Measurements from ENCODE around the gene SYT11. TPM values are rescaled to one million over a fixed set of nuclear protein-coding genes. Genes with fewer than 3 reads are reported as not detected.
A peak's percentile ranks its signal among the peaks of the same experiment; 100 is the strongest.

Gene SYT11
- total RNA-seq, 1 donor from 2014 or later: 26.8 TPM

DNA sequence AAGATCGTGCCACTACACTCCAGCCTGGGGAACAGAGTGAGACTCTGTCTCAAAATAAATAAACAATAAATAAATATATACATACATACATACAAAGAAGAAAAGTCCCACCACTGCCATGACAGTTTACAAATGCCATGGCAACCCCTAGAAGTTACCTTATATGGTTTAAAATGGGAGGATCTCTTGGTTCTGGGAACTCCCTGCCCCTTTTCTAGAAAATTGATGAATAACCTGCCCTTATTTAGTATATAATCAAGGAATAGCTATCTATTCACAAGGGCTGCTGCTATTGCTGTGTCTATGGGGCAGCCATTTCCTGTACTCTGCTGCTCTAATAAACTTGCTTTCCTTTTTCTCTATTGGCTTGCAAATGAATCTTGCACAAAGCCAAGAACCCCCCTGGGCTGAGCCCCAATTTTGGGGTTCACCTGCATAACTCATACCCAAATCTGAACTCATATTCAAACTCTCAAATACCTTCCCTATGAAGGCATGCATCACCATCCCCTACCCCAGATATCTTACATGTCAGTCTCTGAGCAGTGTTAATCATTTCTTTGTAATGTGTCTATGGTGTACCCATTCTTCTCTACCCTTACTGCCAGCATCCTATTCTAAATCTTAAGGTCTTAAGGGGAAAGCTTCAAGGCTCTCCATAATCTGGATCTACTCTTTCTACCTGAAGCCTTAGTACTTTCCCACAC is 11.4 kb upstream of the SYT11 start:
- Mint-ChIP-seq H3K36me3 (ENCODE audit: low read depth) (peaks cover 44% of the 10 kb centered on the region), H3K4me3 (no peak overlapping the region), H3K27ac (peak overlapping the region; percentile 7), H3K4me1 (ENCODE audit: low read depth) (peaks cover 45% of the 10 kb centered on the region), H3K9me3 (no peaks in the 10 kb centered on the region), H3K27me3 (ENCODE audit: insufficient read depth) (no peaks in the 10 kb centered on the region)
- intact Hi-C loops (cut with micrococcal nuclease): no loop called here
- no peak for DNase-seq (ENCODE audit: low spot score)

DNA sequence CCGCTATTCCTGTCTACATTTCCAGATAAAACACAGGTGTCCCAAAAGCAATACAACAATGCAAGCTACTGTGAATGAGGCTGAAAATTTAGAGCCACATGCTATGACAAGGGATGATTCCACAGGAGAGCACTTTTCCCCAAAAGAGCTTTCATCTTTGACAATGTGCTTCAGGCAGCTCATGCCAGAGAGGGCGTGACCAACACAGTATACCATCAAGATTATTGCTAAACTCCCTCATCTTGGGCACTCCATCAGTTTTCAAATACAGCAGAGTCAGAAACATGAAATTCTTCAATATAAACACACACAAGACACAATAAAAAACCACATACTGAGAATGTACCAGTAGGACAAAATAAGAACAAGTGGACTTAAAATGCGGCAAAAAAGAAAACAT is 9.0 kb upstream of the SYT11 start:
- Mint-ChIP-seq H3K27me3 (ENCODE audit: insufficient read depth) (no peaks in the 10 kb centered on the region), H3K4me3 (peak overlapping the region; percentile 19), H3K36me3 (ENCODE audit: low read depth) (peaks cover 43% of the 10 kb centered on the region), H3K27ac (no peak overlapping the region), H3K4me1 (ENCODE audit: low read depth) (peaks cover 43% of the 10 kb centered on the region), H3K9me3 (no peaks in the 10 kb centered on the region)
- intact Hi-C loops (cut with micrococcal nuclease): loop anchor here (10.0 kb wide), 2 partner anchors 344 to 654 kb away; partner anchors contain the start of genes MEF2D and SLC25A44
- DNase-seq (ENCODE audit: low spot score): no peak

DNA sequence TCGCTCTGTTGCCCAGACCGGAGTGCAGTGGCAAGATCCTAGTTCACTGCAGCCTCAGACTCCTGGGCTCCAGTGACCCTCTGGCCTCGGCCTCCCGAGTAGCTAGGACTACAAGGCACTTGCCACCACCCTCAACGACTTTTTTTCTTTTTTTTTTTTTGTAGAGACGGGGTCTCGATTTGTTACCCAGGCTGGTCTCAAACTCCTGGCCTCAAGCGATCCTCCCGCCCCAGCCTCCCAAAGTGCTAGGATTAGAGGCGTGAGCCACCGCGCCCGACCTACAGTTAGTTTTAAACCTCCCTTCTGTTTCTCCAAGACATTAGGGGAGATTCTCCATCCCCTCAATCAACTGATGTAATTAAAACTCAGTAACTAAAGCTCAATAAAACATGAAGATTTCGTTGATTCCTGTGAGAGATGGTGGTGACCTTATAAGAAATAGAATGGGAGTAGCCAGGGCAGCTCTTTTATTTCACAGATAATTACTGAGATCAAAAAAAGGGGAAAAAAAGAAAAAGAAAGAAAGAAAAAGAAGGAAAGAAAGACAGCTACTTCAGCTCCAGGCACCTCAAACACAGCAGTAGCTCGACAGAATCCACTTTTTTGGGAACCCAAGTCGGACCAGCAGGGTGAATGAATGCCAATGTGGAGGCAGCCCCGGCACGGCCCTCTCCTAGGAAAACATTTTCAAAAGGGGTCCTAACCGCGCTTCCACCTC is 3.0 kb upstream of the SYT11 start:
- peaks cover 63% of the 10 kb centered on the region for H3K4me1 Mint-ChIP-seq (ENCODE audit: low read depth)
- peak overlapping the region; percentile 99 for H3K4me3 Mint-ChIP-seq
- no peaks in the 10 kb centered on the region for H3K9me3 Mint-ChIP-seq
- H3K27ac Mint-ChIP-seq: peak overlapping the region; percentile 98
- peak; percentile 6 for DNase-seq (ENCODE audit: low spot score)
- no peaks in the 10 kb centered on the region for H3K27me3 Mint-ChIP-seq (ENCODE audit: insufficient read depth)
- peaks cover 28% of the 10 kb centered on the region for H3K36me3 Mint-ChIP-seq (ENCODE audit: low read depth)
- intact Hi-C loops (cut with micrococcal nuclease): loop anchor here (2.0 to 10.0 kb wide), 4 partner anchors 168 to 886 kb away; partner anchors contain the start of genes DAP3, MEF2D, MRPL24 and SLC25A44

DNA sequence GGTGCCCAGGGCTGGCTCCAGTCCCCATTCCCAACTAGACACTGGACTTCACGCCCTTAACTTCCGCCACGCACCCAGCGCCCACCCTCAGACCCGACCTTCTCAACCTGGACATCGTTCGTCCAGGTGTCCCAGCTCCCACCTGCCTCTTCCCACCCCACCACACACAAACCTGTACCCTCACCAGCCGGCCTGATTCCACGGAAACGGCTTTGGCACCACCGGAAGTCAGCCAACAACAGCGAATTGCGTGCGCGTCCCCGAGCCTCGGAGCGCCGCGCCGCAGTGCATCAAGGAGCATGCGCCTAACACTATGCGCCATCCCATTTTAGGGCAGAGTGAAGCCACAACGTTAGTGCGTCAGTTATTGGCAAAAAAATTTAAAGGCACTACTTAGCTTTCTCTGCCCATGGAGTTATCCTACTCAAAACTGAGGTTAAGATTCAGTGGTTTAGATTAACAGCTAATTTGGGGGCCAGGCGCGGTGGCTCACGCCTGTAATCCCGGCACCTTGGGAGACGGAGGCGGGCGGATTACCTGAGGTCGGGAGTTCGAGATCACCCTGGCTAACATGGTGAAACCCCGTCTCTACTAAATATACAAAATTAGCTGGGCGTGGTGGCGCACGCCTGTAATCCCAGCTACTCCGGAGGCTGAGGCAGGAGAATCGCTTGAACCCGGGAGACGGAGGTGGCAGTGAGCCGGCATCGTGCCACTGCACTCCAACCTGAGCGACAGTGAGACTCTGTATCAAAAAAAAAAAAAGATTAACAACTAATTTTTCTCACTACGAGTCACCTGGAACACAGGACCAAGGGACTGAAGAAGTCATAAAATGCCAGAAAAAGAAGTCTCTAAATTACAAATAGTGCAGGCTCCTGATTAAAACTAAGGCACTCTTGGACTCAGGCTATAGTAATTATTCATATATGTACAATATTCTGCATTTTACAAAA is 2.1 kb upstream of the SYT11 start, which contains the start of gene GON4L:
TSS of gene GON4L (minus strand) at position 240 of the 956 bp plus-strand sequence. CDS start 3,434 bp downstream, outside the sequence.
- Mint-ChIP-seq H3K4me3 (peak within 1 kb of the TSS; percentile 99), H3K4me1 (ENCODE audit: low read depth) (peaks cover 58% of the 10 kb centered on the region), H3K27ac (peak within 1 kb of the TSS; percentile 98), H3K36me3 (ENCODE audit: low read depth) (peaks cover 26% of the 10 kb centered on the region), H3K9me3 (no peaks in the 10 kb centered on the region), H3K27me3 (ENCODE audit: insufficient read depth) (no peaks in the 10 kb centered on the region)
- intact Hi-C loops (cut with micrococcal nuclease): loop anchor here (1.0 to 10.0 kb wide), 7 partner anchors 36 to 885 kb away; partner anchors contain the start of genes DAP3, FDPS, MEF2D and MRPL24
- DNase-seq (ENCODE audit: low spot score): peak; percentile 88

DNA sequence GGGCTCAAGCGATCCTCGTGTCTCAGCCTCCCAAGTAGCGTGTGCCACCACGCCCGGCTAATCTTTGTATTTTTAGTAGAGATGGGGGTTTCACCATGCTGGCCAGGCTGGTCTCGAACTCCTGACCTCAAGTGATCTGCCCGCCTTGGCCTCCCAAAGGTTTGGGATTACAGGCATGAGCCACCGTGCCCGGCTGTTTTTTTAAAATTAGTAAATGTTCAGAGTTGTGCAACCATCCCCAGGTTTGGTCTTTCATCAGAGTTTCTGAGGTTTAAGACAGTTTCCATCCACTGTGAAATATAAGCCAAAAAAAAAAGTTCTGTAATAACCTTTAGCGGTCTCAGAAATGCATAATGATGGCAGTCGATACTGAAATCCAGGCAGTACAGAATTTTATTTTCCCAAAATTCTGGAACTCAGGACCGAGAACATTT is 550 bp upstream of the SYT11 start:
- intact Hi-C loops (cut with micrococcal nuclease): loop anchor here (1.0 to 10.0 kb wide), 11 partner anchors 52 to 883 kb away; partner anchors contain the start of genes ARHGEF2, HCN3, KHDC4 and MEF2D
- Mint-ChIP-seq H3K4me3 (peak overlapping the region; percentile 89), H3K9me3 (no peaks in the 10 kb centered on the region)

DNA sequence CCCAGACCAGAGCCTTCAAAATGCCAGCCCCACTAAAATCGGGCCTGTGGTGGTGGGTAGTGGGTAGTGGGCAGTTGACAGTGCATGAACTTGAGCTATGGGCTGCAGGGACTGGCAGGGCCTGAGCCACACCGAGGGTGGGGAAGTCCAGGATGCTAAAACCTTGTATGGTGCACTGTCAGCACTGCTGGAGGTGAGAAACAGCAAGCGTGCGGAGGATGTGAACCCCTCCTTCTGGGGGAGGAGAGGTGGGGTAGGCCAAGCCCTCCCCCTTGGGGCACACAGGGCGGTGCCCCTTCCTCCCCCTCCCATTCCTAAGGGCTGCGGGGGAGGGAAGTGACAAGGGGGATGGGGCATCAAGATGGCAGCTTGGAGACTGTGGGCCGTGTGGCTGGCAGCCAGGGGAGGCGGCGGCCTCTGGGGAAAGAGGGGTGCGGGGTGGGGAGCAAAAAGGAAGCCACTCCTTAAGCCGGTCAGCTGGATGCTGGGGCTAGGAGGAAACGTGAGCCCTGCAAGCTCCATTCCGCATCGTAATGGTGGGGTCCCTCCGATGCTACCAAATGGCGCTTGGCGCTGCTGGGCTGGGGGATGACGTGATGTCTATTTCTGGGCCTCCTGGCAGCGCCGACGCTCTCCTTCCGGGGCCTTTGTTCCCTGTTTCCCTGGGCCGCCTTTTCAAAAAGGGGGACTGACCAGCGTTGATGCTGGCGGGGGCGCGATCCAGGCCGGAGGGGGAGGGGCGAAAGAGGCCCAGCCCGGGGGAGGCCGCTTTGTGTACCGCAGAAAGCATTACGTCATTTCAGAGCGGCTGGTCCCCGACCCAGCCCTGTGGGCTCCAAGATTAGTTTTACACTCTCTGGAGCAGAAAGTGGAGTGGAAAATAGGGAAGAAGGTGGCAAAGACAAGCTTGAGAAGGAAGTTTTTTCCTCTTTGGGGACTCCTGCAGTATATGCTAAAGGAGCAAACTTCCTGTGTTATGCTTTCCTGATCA is 809 bp downstream of the SYT11 start:
- DNase-seq (ENCODE audit: low spot score): peak; percentile 64
- H3K27me3 Mint-ChIP-seq (ENCODE audit: insufficient read depth): no peaks in the 10 kb centered on the region
- intact Hi-C loops (cut with micrococcal nuclease): loop anchor here (1.0 to 10.0 kb wide), 11 partner anchors 51 to 882 kb away; partner anchors contain the start of genes ARHGEF2, HCN3, KHDC4 and MEF2D
- H3K4me3 Mint-ChIP-seq: peak overlapping the region; percentile 89
- no peaks in the 10 kb centered on the region for H3K9me3 Mint-ChIP-seq
- peak overlapping the region; percentile 98 for H3K27ac Mint-ChIP-seq
- H3K4me1 Mint-ChIP-seq (ENCODE audit: low read depth): peaks cover 44% of the 10 kb centered on the region
- peaks cover 13% of the 10 kb centered on the region for H3K36me3 Mint-ChIP-seq (ENCODE audit: low read depth)

More for the DNA sequence above, 550 bp upstream of the SYT11 start:
- DNase-seq (ENCODE audit: low spot score): no peak
- Mint-ChIP-seq H3K27me3 (ENCODE audit: insufficient read depth) (no peaks in the 10 kb centered on the region), H3K27ac (peak overlapping the region; percentile 98), H3K4me1 (ENCODE audit: low read depth) (peaks cover 47% of the 10 kb centered on the region), H3K36me3 (ENCODE audit: low read depth) (peaks cover 19% of the 10 kb centered on the region)

DNA sequence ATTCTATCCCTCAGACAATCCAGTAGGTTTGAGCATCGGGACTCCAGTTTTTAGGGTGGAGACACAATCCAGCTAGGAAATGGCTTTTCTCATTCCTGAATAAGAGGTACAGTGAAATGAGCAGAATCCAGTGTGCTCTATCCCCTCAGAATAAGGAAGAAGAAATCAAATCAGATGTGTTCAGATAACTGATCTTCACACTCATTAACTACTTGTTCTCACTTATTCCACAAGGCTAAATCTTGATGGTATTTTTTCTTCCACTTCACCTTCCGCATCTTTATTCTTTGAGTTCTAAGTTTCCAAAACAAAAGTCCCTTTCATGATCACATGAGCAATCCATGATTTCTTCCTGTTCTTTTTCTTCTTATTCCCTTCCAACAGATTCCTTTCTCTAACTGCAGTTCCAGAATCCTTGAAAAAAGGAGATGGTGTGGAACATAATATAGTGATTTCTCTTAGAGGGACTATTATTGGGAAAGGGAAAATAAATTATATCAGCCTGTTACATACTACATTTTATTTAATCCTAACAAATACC is 1.7 kb downstream of the SYT11 start:
- intact Hi-C loops (cut with micrococcal nuclease): no loop called here
- DNase-seq (ENCODE audit: low spot score): no peak
- peak overlapping the region; percentile 89 for H3K4me3 Mint-ChIP-seq

DNA sequence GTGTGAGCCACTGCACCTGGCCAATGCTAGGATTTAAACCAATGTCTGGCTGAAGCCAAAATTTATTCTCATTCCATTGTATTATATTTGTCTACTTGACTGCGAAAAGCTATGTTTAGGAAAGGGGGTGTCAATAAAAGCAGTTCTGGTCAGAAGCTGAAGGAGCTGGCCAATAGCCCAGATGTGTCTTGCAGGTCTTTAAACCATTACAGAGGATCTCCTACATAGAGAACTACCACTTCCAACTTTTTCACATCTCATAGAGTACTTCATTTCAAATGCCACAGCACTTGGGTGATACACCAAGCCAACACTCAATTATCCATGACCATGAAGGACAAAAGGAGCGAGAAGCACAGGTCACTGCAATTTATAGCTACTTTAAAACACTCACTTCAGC is 2.5 kb downstream of the SYT11 start:
- Mint-ChIP-seq H3K36me3 (ENCODE audit: low read depth) (peaks cover 10% of the 10 kb centered on the region), H3K27me3 (ENCODE audit: insufficient read depth) (no peaks in the 10 kb centered on the region), H3K27ac (no peak overlapping the region), H3K9me3 (no peaks in the 10 kb centered on the region), H3K4me1 (ENCODE audit: low read depth) (peaks cover 38% of the 10 kb centered on the region), H3K4me3 (no peak overlapping the region)
- DNase-seq (ENCODE audit: low spot score): no peak
- intact Hi-C loops (cut with micrococcal nuclease): no loop called here

More for the DNA sequence above, 1.7 kb downstream of the SYT11 start:
- Mint-ChIP-seq H3K27ac (peak overlapping the region; percentile 98), H3K4me1 (ENCODE audit: low read depth) (peaks cover 40% of the 10 kb centered on the region), H3K27me3 (ENCODE audit: insufficient read depth) (no peaks in the 10 kb centered on the region), H3K36me3 (ENCODE audit: low read depth) (peaks cover 9% of the 10 kb centered on the region), H3K9me3 (no peaks in the 10 kb centered on the region)

DNA sequence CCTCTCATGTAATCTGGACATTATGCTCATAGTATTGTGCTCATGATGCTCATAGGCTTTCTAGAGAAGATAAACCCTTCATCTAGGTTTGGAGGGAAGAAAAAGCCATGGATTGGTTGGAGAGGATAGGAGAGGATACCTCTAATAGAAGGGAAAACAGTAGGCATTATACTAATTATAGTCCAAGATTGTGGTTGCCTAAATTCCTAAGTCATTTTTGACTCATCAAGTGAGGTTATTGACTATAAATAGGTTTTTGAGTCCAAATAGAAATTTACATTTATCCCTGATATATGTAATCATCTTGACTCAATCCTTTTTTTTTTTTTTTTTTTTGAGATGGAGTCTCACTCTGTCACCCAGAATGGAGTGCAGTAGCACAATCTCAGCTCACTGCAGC is 5.0 kb downstream of the SYT11 start:
- no peak for DNase-seq (ENCODE audit: low spot score)
- Mint-ChIP-seq H3K9me3 (no peaks in the 10 kb centered on the region), H3K4me3 (no peak overlapping the region), H3K27ac (no peak overlapping the region), H3K27me3 (ENCODE audit: insufficient read depth) (no peaks in the 10 kb centered on the region), H3K4me1 (ENCODE audit: low read depth) (peaks cover 22% of the 10 kb centered on the region), H3K36me3 (ENCODE audit: low read depth) (peaks cover 14% of the 10 kb centered on the region)
- intact Hi-C loops (cut with micrococcal nuclease): no loop called here

DNA sequence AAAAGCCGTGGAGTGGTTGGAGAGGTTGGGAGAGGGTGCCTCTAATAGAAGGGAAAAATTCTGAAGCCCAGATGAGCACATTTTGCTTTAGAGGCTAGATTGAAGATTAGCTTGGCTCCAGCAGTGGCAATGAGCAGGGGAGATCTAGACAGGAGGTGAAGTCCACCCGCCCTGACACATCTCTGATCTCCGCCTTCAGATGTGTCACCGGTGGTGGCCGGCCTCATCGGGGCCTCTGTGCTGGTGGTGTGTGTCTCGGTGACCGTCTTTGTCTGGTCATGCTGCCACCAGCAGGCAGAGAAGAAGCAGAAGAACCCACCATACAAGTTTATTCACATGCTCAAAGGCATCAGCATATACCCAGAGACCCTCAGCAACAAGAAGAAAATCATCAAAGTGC is 8.4 kb downstream of the SYT11 start:
- Mint-ChIP-seq H3K4me1 (ENCODE audit: low read depth) (peaks cover 5% of the 10 kb centered on the region), H3K9me3 (no peaks in the 10 kb centered on the region), H3K27me3 (ENCODE audit: insufficient read depth) (no peaks in the 10 kb centered on the region), H3K4me3 (no peak overlapping the region), H3K36me3 (ENCODE audit: low read depth) (peaks cover 18% of the 10 kb centered on the region), H3K27ac (no peak overlapping the region)
- intact Hi-C loops (cut with micrococcal nuclease): no loop called here
- no peak for DNase-seq (ENCODE audit: low spot score)

DNA sequence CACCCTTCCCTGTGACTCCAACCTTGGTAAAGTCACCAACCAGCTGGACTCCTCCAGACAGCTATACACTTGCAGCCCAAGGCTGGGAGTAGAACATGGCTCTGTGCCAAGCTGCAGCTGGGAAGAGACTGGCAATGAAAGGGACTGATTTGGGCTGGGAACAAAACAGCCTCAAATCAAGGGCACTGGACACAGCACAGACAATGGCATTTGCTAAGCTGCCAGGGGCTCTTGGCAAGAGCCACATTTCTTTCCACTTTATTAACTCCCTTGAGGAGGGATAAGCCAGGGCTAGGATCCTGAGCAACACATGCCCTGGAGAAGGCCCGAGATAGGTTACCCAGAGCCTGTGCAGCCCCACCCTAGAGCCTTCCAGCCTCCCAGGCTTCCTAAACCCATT is 12.0 kb downstream of the SYT11 start:
- intact Hi-C loops (cut with micrococcal nuclease): no loop called here
- peaks cover 18% of the 10 kb centered on the region for H3K36me3 Mint-ChIP-seq (ENCODE audit: low read depth)

More for the DNA sequence above, 12.0 kb downstream of the SYT11 start:
- Mint-ChIP-seq H3K27ac (no peak overlapping the region), H3K4me1 (ENCODE audit: low read depth) (peaks cover 5% of the 10 kb centered on the region), H3K27me3 (ENCODE audit: insufficient read depth) (no peaks in the 10 kb centered on the region), H3K4me3 (no peak overlapping the region), H3K9me3 (no peaks in the 10 kb centered on the region)
- DNase-seq (ENCODE audit: low spot score): no peak
